Esophagus muscularis mucosa (tissue), 4 donors: ENCODE measurements around the gene DQX1. TPM values are rescaled to one million over a fixed set of nuclear protein-coding genes. Genes with fewer than 3 reads are reported as not detected.

Experiments used
- DNase-seq: peaks from one replicate; pipeline ENCODE4 v3.0.0-alpha.2; 2017; ENCODE audit errors: extremely low spot score
- H3K27ac ChIP-seq, 4 donors: fragments of 200-600 bp; sonication (generic); replicated peaks in 1 of 4; 1 replicate in 3 of 4; 2 replicates in 1 of 4; pipeline ENCODE4 v1.5.1; 2016 to 2019; ENCODE audit warnings: mild to moderate bottlenecking in 1 of 4
- H3K27me3 ChIP-seq, 4 donors: fragments of 200-600 bp; sonication (generic); one replicate each; pipeline versions ENCODE4 v1.5.1 to v1.6.0; 2016 to 2019
- H3K36me3 ChIP-seq, 4 donors: fragments of 200-600 bp; sonication (generic); one replicate each; pipeline ENCODE4 v1.5.1; 2016 to 2019
- H3K4me1 ChIP-seq, 4 donors: fragments of 200-600 bp; sonication (generic); one replicate each; pipeline ENCODE4 v1.5.1; 2016 to 2019
- H3K4me3 ChIP-seq, 4 donors: fragments of 200-600 bp; sonication (generic); 1 replicate in 2 of 4; 2 replicates in 2 of 4; pipeline ENCODE4 v1.5.1; 2016 to 2019; ENCODE audit warnings: mild to moderate bottlenecking in 4 of 4, moderate library complexity in 1 of 4
- H3K9me3 ChIP-seq, 4 donors: fragments of 200-600 bp; sonication (generic); 1 replicate in 3 of 4; 2 replicates in 1 of 4; pipeline ENCODE4 v1.5.1; 2016 to 2019
- CTCF ChIP-seq, 3 experiments: fragments of 200-600 bp in 2 of 3; fragments of 450-650 bp in 1 of 3; sonication (generic) in 2 of 3; IDR thresholded peaks; one replicate each; pipeline ENCODE4 v1.5.1; 2017 to 2019; ENCODE audit warnings: antibody characterized with exemption in 3 of 3, mild to moderate bottlenecking in 2 of 3, moderate library complexity in 1 of 3
- EP300 ChIP-seq: sonication (generic); formaldehyde crosslinking; IDR thresholded peaks from one replicate; pipeline ENCODE4 v1.6.1; 2017; ENCODE audit warnings: antibody characterized with exemption
- POLR2A ChIP-seq: fragments of 450-650 bp; IDR thresholded peaks from one replicate; pipeline ENCODE4 v1.6.1; 2017; ENCODE audit warnings: antibody characterized with exemption, moderate library complexity, mild to moderate bottlenecking, low read depth
- POLR2AphosphoS5 ChIP-seq, 2 donors: sonication (generic); formaldehyde crosslinking; IDR thresholded peaks; one replicate each; pipeline ENCODE4 v1.6.1; 2017; ENCODE audit warnings: antibody characterized with exemption in 2 of 2
- WGBS: methylation state at CpG from one replicate; pipeline ENCODE4 v1.1.5; 2018; 5-methylcytosine and 5-hydroxymethylcytosine counted together
- intact Hi-C: fragments of 100-400 bp; cut with DNase I; formaldehyde crosslinking; loops from one replicate; pipeline ENCODE4 v1.15.1; 2023
- total RNA-seq, 4 donors: library from RNA; depleted of rRNA; stranded (reverse); fragments of >200 nt; gene quantifications; one replicate each; pipeline versions ENCODE4 v1.1.0 to v1.2.1, GENCODE V29; 2016

Gene DQX1
- total RNA-seq, 4 donors from 2014 or later: not detected

DNA sequence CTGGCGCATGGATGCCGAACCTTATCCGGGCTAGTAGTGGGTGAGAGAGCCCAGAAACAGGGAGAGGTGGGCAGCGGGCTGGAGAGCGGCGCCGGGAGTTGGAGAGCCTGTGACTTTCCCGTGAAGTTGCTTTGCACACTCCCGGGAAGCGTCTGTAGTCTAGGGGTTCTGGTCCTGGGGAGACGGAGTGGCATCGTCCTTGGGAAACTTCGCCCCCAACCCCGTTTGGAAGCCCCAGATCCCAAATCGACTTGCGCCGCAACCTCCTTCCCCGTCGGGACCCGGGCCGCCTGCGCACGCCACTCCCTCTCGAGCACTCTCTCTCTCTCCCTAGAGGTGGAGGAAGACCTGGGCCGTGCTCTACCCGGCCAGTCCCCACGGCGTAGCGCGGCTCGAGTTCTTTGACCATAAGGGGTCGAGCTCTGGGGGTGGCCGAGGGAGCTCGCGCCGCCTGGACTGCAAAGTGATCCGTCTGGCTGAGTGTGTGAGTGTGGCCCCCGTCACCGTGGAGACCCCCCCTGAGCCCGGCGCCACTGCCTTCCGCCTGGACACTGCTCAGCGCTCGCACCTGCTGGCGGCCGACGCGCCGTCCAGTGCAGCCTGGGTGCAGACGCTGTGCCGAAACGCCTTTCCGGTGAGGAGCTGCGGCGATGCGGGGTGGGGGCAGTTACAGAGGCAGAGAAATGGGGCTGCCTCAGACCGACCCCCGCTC lies 28.9 kb upstream of the DQX1 start:
- peak overlapping the region; percentile 72 to 87 (median 80) for H3K4me3 ChIP-seq
- DNase-seq: no peak
- H3K36me3 ChIP-seq: peaks cover 0 to 11% (median 7%) of the 10 kb centered on the region in 4 donors
- no peak for TF ChIP-seq POLR2A
- no peak for TF ChIP-seq CTCF (IDR thresholded peaks at IDR 0.05)
- TF ChIP-seq EP300: no peak
- no peak for TF ChIP-seq POLR2AphosphoS5 (IDR thresholded peaks at IDR 0.05)
- peak overlapping the region; percentile 90 to 93 (median 92) for H3K27ac ChIP-seq
- no peaks in the 10 kb centered on the region for H3K9me3 ChIP-seq
- H3K27me3 ChIP-seq: peaks cover 0 to 2% (median 0%) of the 10 kb centered on the region in 4 donors
- under 1% methylated on average over 28 of the region's 58 CpGs for WGBS
- intact Hi-C loops: loop anchor here (1.0 kb wide), 2 partner anchors 26 to 72 kb away; partner anchors contain the start of genes AUP1, HTRA2 and TTC31
- H3K4me1 ChIP-seq: peaks cover 7 to 41% (median 32%) of the 10 kb centered on the region in 4 donors

DNA sequence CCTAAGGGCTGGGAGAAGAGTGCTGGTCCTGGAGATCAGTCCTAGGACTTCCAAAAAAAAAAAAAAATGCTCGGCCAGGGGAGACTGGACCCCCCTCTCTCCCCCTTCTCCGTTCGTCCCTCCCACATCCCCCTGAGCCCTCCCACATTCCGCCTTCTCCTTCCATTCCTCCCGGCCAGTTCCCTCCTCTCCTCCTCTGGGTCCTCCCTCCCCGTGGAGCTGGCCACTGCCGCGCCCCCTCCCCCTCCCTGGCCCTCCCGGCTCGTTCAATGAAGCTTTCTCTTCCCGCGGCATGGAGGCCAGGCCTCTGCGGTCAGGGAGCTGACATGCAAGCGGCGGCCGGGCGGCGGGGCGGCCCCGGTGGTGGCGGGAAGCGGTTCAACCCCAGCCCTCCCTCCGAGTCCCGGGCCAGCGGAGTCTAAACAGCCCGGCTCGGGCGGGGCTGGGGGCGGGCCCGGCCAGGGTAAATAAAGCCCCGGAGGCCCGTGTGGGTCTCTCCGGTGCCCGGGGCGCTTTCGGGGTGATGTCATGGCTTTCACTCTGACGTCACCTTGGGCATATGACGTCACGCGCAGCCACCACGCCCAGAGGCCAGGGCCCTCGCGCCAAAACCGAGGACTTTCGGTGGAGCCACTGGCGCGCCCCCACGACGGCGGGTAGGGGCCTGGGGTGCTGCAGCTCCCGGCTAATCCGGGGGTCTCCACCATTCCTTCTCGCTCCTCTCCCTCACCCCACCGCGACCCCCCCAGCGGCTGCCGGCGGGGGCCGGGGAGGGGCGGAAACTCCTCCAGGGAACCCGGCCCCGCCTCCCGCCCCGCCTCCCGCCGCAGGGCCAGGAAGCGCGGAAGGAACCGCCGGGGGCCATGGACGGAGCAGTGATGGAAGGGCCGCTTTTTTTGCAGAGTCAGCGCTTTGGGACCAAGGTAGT lies 28.1 kb upstream of the DQX1 start, which contains the start of the genes DOK1 and LOXL3:
TSS of gene DOK1 (plus strand) at position 829 of the 928 bp plus-strand sequence. CDS start at position 864, 35 bp downstream.
TSS of gene LOXL3 (minus strand) at position 51 of the 928 bp plus-strand sequence. CDS start 1,308 bp downstream, outside the sequence.
- WGBS: 3% methylated on average over 15 of the region's 73 CpGs
- DNase-seq: peak; percentile 95
- peaks cover 14 to 49% (median 40%) of the 10 kb centered on the region in 4 donors for H3K4me1 ChIP-seq
- intact Hi-C loops: loop anchor here (1.0 kb wide), 2 partner anchors 25 to 71 kb away; partner anchors contain the start of genes AUP1, HTRA2 and TTC31
- H3K9me3 ChIP-seq: no peaks in the 10 kb centered on the region
- peak within 1 kb of the TSS; percentile 90 to 93 (median 92) for H3K27ac ChIP-seq
- H3K27me3 ChIP-seq: no peaks in the 10 kb centered on the region
- TF ChIP-seq POLR2AphosphoS5 (IDR thresholded peaks at IDR 0.05) (peak; percentile 41 to 64), CTCF (IDR thresholded peaks at IDR 0.05) (no peak)
- peak within 1 kb of the TSS; percentile 72 to 87 (median 80) for H3K4me3 ChIP-seq
- H3K36me3 ChIP-seq: peaks cover 0 to 11% (median 7%) of the 10 kb centered on the region in 4 donors

GRCh38 chr2:74552914-74553811 lies 27.1 kb upstream of the DQX1 start:
- intact Hi-C loops: no loop called here
- DNase-seq: no peak
- TF ChIP-seq POLR2AphosphoS5 (IDR thresholded peaks at IDR 0.05) (no peak), EP300 (no peak), POLR2A (no peak), CTCF (IDR thresholded peaks at IDR 0.05) (no peak)
- peaks cover 19 to 57% (median 50%) of the 10 kb centered on the region in 4 donors for H3K4me1 ChIP-seq
- H3K27ac ChIP-seq: peak overlapping the region; percentile 90 to 93 (median 92)
- H3K27me3 ChIP-seq: no peaks in the 10 kb centered on the region
- peak overlapping the region; percentile 72 to 87 (median 80) for H3K4me3 ChIP-seq
- no peaks in the 10 kb centered on the region for H3K9me3 ChIP-seq
- 48% methylated on average over 21 of the region's 27 CpGs for WGBS
- peaks cover 0 to 11% (median 7%) of the 10 kb centered on the region in 4 donors for H3K36me3 ChIP-seq
